ENCODE results near the gene LCK. TPM values are rescaled to one million over a fixed set of nuclear protein-coding genes. Genes with fewer than 3 reads are reported as not detected.

LCK gene
- total RNA-seq, 1 experiment from 2014 or later: 37.6 TPM

- peaks cover 3 to 6% of the 10 kb centered on the region in 2 experiments; a peak in 1 of 4 replicates for H3K4me1 Mint-ChIP-seq
- H4K91ac ChIP-seq (ENCODE audit: insufficient read length, low read depth, low read length): no peak overlapping the region
- no peak overlapping the region for H3T11ph ChIP-seq (ENCODE audit: low read length)
- no peak overlapping the region for H4K5ac ChIP-seq (ENCODE audit: insufficient read length, low read depth, low read length)
- H4K8ac ChIP-seq (replicated peaks; ENCODE audit: insufficient read length, low read depth, low read length): no peak overlapping the region
- H3K23me2 ChIP-seq (ENCODE audit: insufficient read length, low read depth, low read length, poor library complexity, severe bottlenecking): no peaks in the 10 kb centered on the region
- H2AFZ ChIP-seq (ENCODE audit: low read length): no peak overlapping the region
- H2BK5ac ChIP-seq (ENCODE audit: insufficient read length, low read length): no peak overlapping the region
- H3K4me3 Mint-ChIP-seq: no peak overlapping the region
- no peak for DNase-seq
- TF ChIP-seq, protein P1, sequence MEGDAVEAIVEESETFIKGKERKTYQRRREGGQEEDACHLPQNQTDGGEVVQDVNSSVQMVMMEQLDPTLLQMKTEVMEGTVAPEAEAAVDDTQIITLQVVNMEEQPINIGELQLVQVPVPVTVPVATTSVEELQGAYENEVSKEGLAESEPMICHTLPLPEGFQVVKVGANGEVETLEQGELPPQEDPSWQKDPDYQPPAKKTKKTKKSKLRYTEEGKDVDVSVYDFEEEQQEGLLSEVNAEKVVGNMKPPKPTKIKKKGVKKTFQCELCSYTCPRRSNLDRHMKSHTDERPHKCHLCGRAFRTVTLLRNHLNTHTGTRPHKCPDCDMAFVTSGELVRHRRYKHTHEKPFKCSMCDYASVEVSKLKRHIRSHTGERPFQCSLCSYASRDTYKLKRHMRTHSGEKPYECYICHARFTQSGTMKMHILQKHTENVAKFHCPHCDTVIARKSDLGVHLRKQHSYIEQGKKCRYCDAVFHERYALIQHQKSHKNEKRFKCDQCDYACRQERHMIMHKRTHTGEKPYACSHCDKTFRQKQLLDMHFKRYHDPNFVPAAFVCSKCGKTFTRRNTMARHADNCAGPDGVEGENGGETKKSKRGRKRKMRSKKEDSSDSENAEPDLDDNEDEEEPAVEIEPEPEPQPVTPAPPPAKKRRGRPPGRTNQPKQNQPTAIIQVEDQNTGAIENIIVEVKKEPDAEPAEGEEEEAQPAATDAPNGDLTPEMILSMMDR (conservative IDR thresholded peaks at IDR 0.05): no peak
- no peak overlapping the region for H3K4ac ChIP-seq (ENCODE audit: low read depth, low read length)
- no peak overlapping the region for H2BK120ac ChIP-seq (ENCODE audit: low read depth, low read length, poor library complexity, severe bottlenecking)
- no peak overlapping the region for H2AK5ac ChIP-seq (ENCODE audit: insufficient read length, low read length)
- H3K14ac ChIP-seq (ENCODE audit: insufficient read depth, low read length): no peak overlapping the region
- WGBS (ENCODE audit: extremely low coverage, insufficient read length, low lambda C conversion rate): no CpG with 5 or more reads among the region's 2 CpGs
- no peaks in the 10 kb centered on the region for H3K9me3 ChIP-seq (ENCODE audit: control insufficient read depth, low read depth, low read length)
- H3K56ac ChIP-seq (ENCODE audit: insufficient read length, low read depth, low read length): no peak overlapping the region
- no peak overlapping the region for H2BK15ac ChIP-seq (ENCODE audit: low read depth, low read length)
- H3K18ac ChIP-seq (ENCODE audit: insufficient read length, low read depth, low read length): no peak overlapping the region
- H3K9me3 Mint-ChIP-seq: peaks cover 2 to 6% of the 10 kb centered on the region in 2 experiments; a peak in 3 of 5 replicates
- H3K23ac ChIP-seq (ENCODE audit: insufficient read length, low read depth, low read length): no peak overlapping the region
- no peak overlapping the region for H2BK12ac ChIP-seq (ENCODE audit: insufficient read length, low read depth, low read length)
- H3K27ac Mint-ChIP-seq: peak overlapping the region in 1 of 3 experiments; percentile 2; a peak in 1 of 7 replicates
- no peaks in the 10 kb centered on the region for H3K27me3 ChIP-seq (ENCODE audit: insufficient read depth, low read length)
- no peaks in the 10 kb centered on the region for H3K4me1 ChIP-seq (ENCODE audit: insufficient read depth, low read length)
- H2BK20ac ChIP-seq (ENCODE audit: low read depth, low read length, poor library complexity, severe bottlenecking): no peak overlapping the region
- no peaks in the 10 kb centered on the region for H3K27me3 Mint-ChIP-seq (ENCODE audit: low read depth)
- H3K79me1 ChIP-seq (ENCODE audit: insufficient read depth, low read depth, low read length, poor library complexity, severe bottlenecking): peaks cover 6% of the 10 kb centered on the region
- H4K20me1 ChIP-seq (ENCODE audit: control insufficient read depth, insufficient read depth, insufficient read length): no peaks in the 10 kb centered on the region
- 0 out of 2 replicates have a peak, but pooled peaks cover 2% of the 10 kb centered on the region for H3K79me2 ChIP-seq (ENCODE audit: insufficient read depth, low read length)
- no peak overlapping the region for H3K27ac ChIP-seq (ENCODE audit: insufficient read length, low read depth, low read length)
- H3K9ac ChIP-seq (ENCODE audit: extremely low read depth, insufficient read length, low read length): no peak overlapping the region
- no peak overlapping the region for H3K4me2 ChIP-seq (ENCODE audit: insufficient read depth, insufficient read length, low read length)
- peaks cover 25 to 51% (median 38%) of the 10 kb centered on the region in 3 experiments for H3K36me3 Mint-ChIP-seq (ENCODE audit: insufficient read depth in 1 of 3, low read depth in 3 of 3)
These were observed 56.3 kb downstream of the LCK start for GRCh38 chr1:32307324-32307723.

Measured in H9 (cell line).